ENCODE measurements around the gene PRAME.

DNA sequence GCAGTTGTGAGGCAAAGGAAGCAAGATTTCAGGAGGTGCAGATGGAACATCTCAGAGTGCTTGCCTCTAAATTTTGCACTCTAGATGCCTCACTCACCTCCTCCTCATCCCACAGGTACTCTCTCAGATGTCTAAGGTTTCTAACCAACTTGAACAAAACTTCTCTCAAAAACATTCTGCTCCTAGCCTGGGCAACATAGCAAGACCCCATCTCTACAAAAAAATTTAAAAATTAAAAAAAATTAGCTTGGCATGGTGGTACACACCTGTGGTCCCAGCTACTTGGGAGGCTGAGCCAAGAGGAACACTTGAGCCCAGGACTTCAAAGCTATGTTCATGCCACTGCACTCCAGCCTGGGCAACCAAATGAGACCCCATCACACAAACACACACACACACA, 43.2 kb downstream of the PRAME start:
- TF ChIP-seq PATZ1 (CRISPR knock-in tag; IDR thresholded peaks at IDR 0.05; ENCODE audit: borderline replicate concordance) (no peak), ISL1 (CRISPR knock-in tag; IDR thresholded peaks at IDR 0.05) (no peak), RARB (CRISPR knock-in tag; IDR thresholded peaks at IDR 0.05) (no peak)
- TF ChIP-seq, protein P1, sequence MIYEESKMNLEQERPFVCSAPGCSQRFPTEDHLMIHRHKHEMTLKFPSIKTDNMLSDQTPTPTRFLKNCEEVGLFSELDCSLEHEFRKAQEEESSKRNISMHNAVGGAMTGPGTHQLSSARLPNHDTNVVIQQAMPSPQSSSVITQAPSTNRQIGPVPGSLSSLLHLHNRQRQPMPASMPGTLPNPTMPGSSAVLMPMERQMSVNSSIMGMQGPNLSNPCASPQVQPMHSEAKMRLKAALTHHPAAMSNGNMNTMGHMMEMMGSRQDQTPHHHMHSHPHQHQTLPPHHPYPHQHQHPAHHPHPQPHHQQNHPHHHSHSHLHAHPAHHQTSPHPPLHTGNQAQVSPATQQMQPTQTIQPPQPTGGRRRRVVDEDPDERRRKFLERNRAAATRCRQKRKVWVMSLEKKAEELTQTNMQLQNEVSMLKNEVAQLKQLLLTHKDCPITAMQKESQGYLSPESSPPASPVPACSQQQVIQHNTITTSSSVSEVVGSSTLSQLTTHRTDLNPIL (CRISPR knock-in tag; IDR thresholded peaks at IDR 0.05; ENCODE audit: low read depth), result no peak
- TF ChIP-seq, protein P2, sequence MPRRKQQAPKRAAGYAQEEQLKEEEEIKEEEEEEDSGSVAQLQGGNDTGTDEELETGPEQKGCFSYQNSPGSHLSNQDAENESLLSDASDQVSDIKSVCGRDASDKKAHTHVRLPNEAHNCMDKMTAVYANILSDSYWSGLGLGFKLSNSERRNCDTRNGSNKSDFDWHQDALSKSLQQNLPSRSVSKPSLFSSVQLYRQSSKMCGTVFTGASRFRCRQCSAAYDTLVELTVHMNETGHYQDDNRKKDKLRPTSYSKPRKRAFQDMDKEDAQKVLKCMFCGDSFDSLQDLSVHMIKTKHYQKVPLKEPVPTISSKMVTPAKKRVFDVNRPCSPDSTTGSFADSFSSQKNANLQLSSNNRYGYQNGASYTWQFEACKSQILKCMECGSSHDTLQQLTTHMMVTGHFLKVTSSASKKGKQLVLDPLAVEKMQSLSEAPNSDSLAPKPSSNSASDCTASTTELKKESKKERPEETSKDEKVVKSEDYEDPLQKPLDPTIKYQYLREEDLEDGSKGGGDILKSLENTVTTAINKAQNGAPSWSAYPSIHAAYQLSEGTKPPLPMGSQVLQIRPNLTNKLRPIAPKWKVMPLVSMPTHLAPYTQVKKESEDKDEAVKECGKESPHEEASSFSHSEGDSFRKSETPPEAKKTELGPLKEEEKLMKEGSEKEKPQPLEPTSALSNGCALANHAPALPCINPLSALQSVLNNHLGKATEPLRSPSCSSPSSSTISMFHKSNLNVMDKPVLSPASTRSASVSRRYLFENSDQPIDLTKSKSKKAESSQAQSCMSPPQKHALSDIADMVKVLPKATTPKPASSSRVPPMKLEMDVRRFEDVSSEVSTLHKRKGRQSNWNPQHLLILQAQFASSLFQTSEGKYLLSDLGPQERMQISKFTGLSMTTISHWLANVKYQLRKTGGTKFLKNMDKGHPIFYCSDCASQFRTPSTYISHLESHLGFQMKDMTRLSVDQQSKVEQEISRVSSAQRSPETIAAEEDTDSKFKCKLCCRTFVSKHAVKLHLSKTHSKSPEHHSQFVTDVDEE (CRISPR knock-in tag; IDR thresholded peaks at IDR 0.05), result no peak
